ENCODE measurements around the gene TFEB. TPM values are rescaled to one million over a fixed set of nuclear protein-coding genes. Genes with fewer than 3 reads are reported as not detected.

Gene TFEB
- total and polyA plus RNA-seq, 2 of the 8 experiments (the other 6 are each of a cell fraction or from before 2014, with no cell fraction given), result 2.3 to 6.7 TPM

- H3K4me3 ChIP-seq (ENCODE audit: extremely low read depth in 1 of 4, insufficient read depth in 2 of 4, low read depth in 3 of 4, low read length in 4 of 4), result no peak overlapping the region
- H3K23me2 ChIP-seq (ENCODE audit: low read depth, low read length), result no peaks in the 10 kb centered on the region
- no peaks in the 10 kb centered on the region for H3K9me3 ChIP-seq (ENCODE audit: insufficient read depth in 2 of 2, low read depth in 1 of 2, low read length in 1 of 2)
- no peak for FAIRE-seq
- ChIA-PET CTCF (ENCODE audit: partially characterized antibody) (interaction anchor here (1.0 to 2.0 kb wide), 5 partner anchors 8 to 49 kb away, joined by 3 to 6 read pairs (median 4); partner anchors contain the start of gene PGC), POLR2A (ENCODE audit: partially characterized antibody) (interaction anchor here (0.6 kb wide), 1 partner anchor 347 kb away, joined by 3 read pairs; no protein-coding TSS in a partner anchor)
- H2BK20ac ChIP-seq (ENCODE audit: low read length), result no peak overlapping the region
- H3K9ac ChIP-seq (replicated peaks in 1 of 4; ENCODE audit: extremely low read depth in 1 of 4, low read depth in 3 of 4, low read length in 3 of 4), result no peak overlapping the region
- no peaks in the 10 kb centered on the region for H4K20me1 ChIP-seq (replicated peaks in 1 of 2; ENCODE audit: control insufficient read depth in 1 of 2, insufficient read depth in 2 of 2, low read length in 2 of 2)
- H3K4me1 ChIP-seq (replicated peaks in 1 of 4; ENCODE audit: control insufficient read depth in 3 of 4, insufficient read depth in 4 of 4, low read length in 3 of 4), result peaks cover 0 to 3% (median 0%) of the 10 kb centered on the region in 4 experiments; a peak in 2 of 7 replicates
- no peak overlapping the region for H3K18ac ChIP-seq (ENCODE audit: extremely low read depth, low read length)
- no peak overlapping the region for H2BK12ac ChIP-seq (ENCODE audit: low read depth, low read length)
- H3K4ac ChIP-seq (replicated peaks; ENCODE audit: insufficient read length, low read depth, low read length), result no peak overlapping the region
- no peak overlapping the region for H3K4me2 ChIP-seq (ENCODE audit: insufficient read depth in 1 of 2, low read depth in 2 of 2, low read length in 2 of 2)
- no peaks in the 10 kb centered on the region for H3K79me2 ChIP-seq (ENCODE audit: control insufficient read depth in 1 of 2, insufficient read depth in 2 of 2, low read length in 2 of 2)
- DNase-seq (ENCODE audit: low read depth in 1 of 2, low spot score in 2 of 2), result no peak
- H4K8ac ChIP-seq (ENCODE audit: extremely low read depth, insufficient read depth, low read length), result no peak overlapping the region
- H3K79me1 ChIP-seq (ENCODE audit: low read depth, low read length), result no peaks in the 10 kb centered on the region
- no peaks in the 10 kb centered on the region for H3K36me3 ChIP-seq (ENCODE audit: control insufficient read depth in 2 of 4, insufficient read depth in 4 of 4, low read length in 3 of 4)
- H2AK5ac ChIP-seq (ENCODE audit: low read depth, low read length), result no peak overlapping the region
- H3K14ac ChIP-seq (ENCODE audit: insufficient read length), result no peak overlapping the region
- WGBS, 2 experiments (ENCODE audit: extremely low coverage in 1 of 2, insufficient coverage in 1 of 2, insufficient read length in 1 of 2, insufficient replicate concordance in 2 of 2, low coverage in 1 of 2, low lambda C conversion rate in 2 of 2, missing lambda C conversion rate in 1 of 2), result 82% methylated on average over 4 of the region's 4 CpGs; no CpG with 5 or more reads in 1 of the 2 experiments
- no peak overlapping the region for H3K27ac ChIP-seq (ENCODE audit: low read depth, low read length)
- H2BK5ac ChIP-seq (ENCODE audit: low read depth, low read length), result no peak overlapping the region
- no peak overlapping the region for H4K91ac ChIP-seq (replicated peaks; ENCODE audit: insufficient read length, low read length)
- no peaks in the 10 kb centered on the region for H3K27me3 ChIP-seq (replicated peaks in 1 of 4; ENCODE audit: control insufficient read depth in 3 of 4, extremely low read depth in 1 of 4, insufficient read depth in 3 of 4, low read length in 3 of 4)
- H2BK120ac ChIP-seq (replicated peaks; ENCODE audit: low read depth, low read length), result no peak overlapping the region
- H3K23ac ChIP-seq (ENCODE audit: insufficient read length), result no peak overlapping the region
- H2BK15ac ChIP-seq (ENCODE audit: low read length), result no peak overlapping the region
- H3K56ac ChIP-seq (replicated peaks; ENCODE audit: insufficient read length, low read depth, low read length), result no peak overlapping the region
- no peak overlapping the region for H4K5ac ChIP-seq (ENCODE audit: insufficient read length, low read depth, low read length)
- H2AFZ ChIP-seq (ENCODE audit: low read length), result no peak overlapping the region
- TF ChIP-seq CREB1 (IDR thresholded peaks at IDR 0.05), result no peak
- no peak for TF ChIP-seq MAFK (IDR thresholded peaks at IDR 0.05; ENCODE audit: low read depth, low read length)
- TF ChIP-seq HDAC2 (IDR thresholded peaks at IDR 0.05; ENCODE audit: borderline replicate concordance in 1 of 2, low read depth in 2 of 2, low read length in 2 of 2), result no peak
Measured at GRCh38 chr6:41755895-41756294, 20.5 kb upstream of the TFEB start.
